Chondrocyte (in vitro differentiated cells): ENCODE measurements around the gene MAST1. TPM values are rescaled to one million over a fixed set of nuclear protein-coding genes. Genes with fewer than 3 reads are reported as not detected.

Source experiments
- DNase-seq: peaks from one replicate; pipeline ENCODE4 v3.0.0; 2021; ENCODE audit warnings: mixed read lengths, low spot score
- H3K27ac Mint-ChIP-seq: one replicate; pipeline ENCODE4 v1.8.0; 2021; ENCODE audit warnings: mild to moderate bottlenecking, moderate library complexity, mixed read lengths; ENCODE audit not compliant: unreplicated experiment
- H3K27me3 Mint-ChIP-seq: 2 replicates; pipeline ENCODE4 v1.8.0; 2021; ENCODE audit warnings: low read depth, mixed read lengths
- H3K36me3 Mint-ChIP-seq: 2 replicates; pipeline ENCODE4 v1.8.0; 2021; ENCODE audit warnings: low read depth, mixed read lengths
- H3K4me1 Mint-ChIP-seq: 2 replicates; pipeline ENCODE4 v1.8.0; 2021; ENCODE audit warnings: low read depth, mild to moderate bottlenecking, mixed read lengths
- H3K4me3 Mint-ChIP-seq: one replicate; pipeline ENCODE4 v1.8.0; 2021; ENCODE audit warnings: mild to moderate bottlenecking, moderate library complexity, mixed read lengths; ENCODE audit not compliant: unreplicated experiment
- H3K9me3 Mint-ChIP-seq: 2 replicates; pipeline ENCODE4 v1.8.0; 2021; ENCODE audit warnings: low read depth, mixed read lengths
- CTCF ChIP-seq: fragments of 200-600 bp; sonication (generic); IDR thresholded peaks from 2 replicates; pipeline ENCODE4 v1.5.0; 2021; ENCODE audit warnings: antibody characterized with exemption, mild to moderate bottlenecking, moderate library complexity
- total RNA-seq: library from RNA; stranded (reverse); gene quantifications from 3 replicates; pipeline ENCODE4 v1.2.1, GENCODE V29; 2021

Gene MAST1
- total RNA-seq, 1 donor from 2014 or later: 1.6 TPM

- H3K27ac Mint-ChIP-seq: peak overlapping the region; percentile 92
- H3K9me3 Mint-ChIP-seq: no peaks in the 10 kb centered on the region
- H3K4me3 Mint-ChIP-seq: peak overlapping the region; percentile 97
- no peak for TF ChIP-seq CTCF
- peaks cover 2% of the 10 kb centered on the region for H3K36me3 Mint-ChIP-seq
- DNase-seq: no peak
- no peaks in the 10 kb centered on the region for H3K27me3 Mint-ChIP-seq
- H3K4me1 Mint-ChIP-seq: peaks cover 51% of the 10 kb centered on the region
Observed at GRCh38 chr19:12790628-12791344, 47.5 kb upstream of the MAST1 start.

GRCh38 chr19:12791345-12792050, 46.8 kb upstream of the MAST1 start, which contains the start of gene JUNB:
Gene JUNB (plus strand): TSS chr19:12791486. CDS start chr19:12791772, 286 bp downstream.
- TF ChIP-seq CTCF: peak; percentile 51
- H3K9me3 Mint-ChIP-seq: no peaks in the 10 kb centered on the region
- peaks cover 58% of the 10 kb centered on the region for H3K4me1 Mint-ChIP-seq
- H3K36me3 Mint-ChIP-seq: peaks cover 2% of the 10 kb centered on the region
- H3K27me3 Mint-ChIP-seq: no peaks in the 10 kb centered on the region
- peak within 1 kb of the TSS; percentile 97 for H3K4me3 Mint-ChIP-seq
- H3K27ac Mint-ChIP-seq: peak within 1 kb of the TSS; percentile 99
- no peak for DNase-seq

GRCh38 chr19:12792051-12792852, 46.1 kb upstream of the MAST1 start:
- TF ChIP-seq CTCF: peak; percentile 6
- Mint-ChIP-seq H3K4me3 (peak overlapping the region; percentile 97), H3K27ac (peak overlapping the region; percentile 99), H3K9me3 (no peaks in the 10 kb centered on the region), H3K27me3 (no peaks in the 10 kb centered on the region), H3K36me3 (peaks cover 2% of the 10 kb centered on the region), H3K4me1 (peaks cover 55% of the 10 kb centered on the region)
- DNase-seq: no peak

GRCh38 chr19:12792853-12793289, 45.4 kb upstream of the MAST1 start:
- DNase-seq: no peak
- peaks cover 2% of the 10 kb centered on the region for H3K36me3 Mint-ChIP-seq
- peaks cover 50% of the 10 kb centered on the region for H3K4me1 Mint-ChIP-seq
- peak overlapping the region; percentile 99 for H3K27ac Mint-ChIP-seq
- no peaks in the 10 kb centered on the region for H3K27me3 Mint-ChIP-seq
- H3K4me3 Mint-ChIP-seq: peak overlapping the region; percentile 97
- no peak for TF ChIP-seq CTCF
- H3K9me3 Mint-ChIP-seq: no peaks in the 10 kb centered on the region
